GM12878 (cell line): ENCODE data around the gene ZER1. TPM values are rescaled to one million over a fixed set of nuclear protein-coding genes. Genes with fewer than 3 reads are reported as not detected.

ENCODE experiments used
- CHD2 ChIP-seq: IDR thresholded peaks from 2 replicates; pipeline ENCODE4 v1.6.1; 2011; ENCODE audit warnings: low read depth, low read length, improper control_type of control experiment, borderline replicate concordance
- HDGF ChIP-seq: fragments of 450-650 bp; IDR thresholded peaks from 2 replicates; pipeline ENCODE4 v1.6.1; 2016; ENCODE audit warnings: antibody characterized with exemption
- IKZF1 ChIP-seq: fragments of 450-650 bp; conservative IDR thresholded peaks from 2 replicates; pipeline ENCODE4 v1.6.1; 2017; ENCODE audit warnings: antibody characterized with exemption, mild to moderate bottlenecking
- JUND ChIP-seq: IDR thresholded peaks from 2 replicates; pipeline ENCODE4 v1.6.1; 2012; ENCODE audit warnings: low read depth, mild to moderate bottlenecking, low read length, improper control_type of control experiment, moderate library complexity
- NFIC ChIP-seq: IDR thresholded peaks from 2 replicates; pipeline ENCODE4 v1.6.1; 2012; ENCODE audit warnings: low read depth, mild to moderate bottlenecking, inconsistent platforms, low read length, moderate library complexity
- NFXL1 ChIP-seq: fragments of 450-650 bp; IDR thresholded peaks from 2 replicates; pipeline ENCODE4 v1.6.1; 2017; ENCODE audit warnings: antibody characterized with exemption, mild to moderate bottlenecking, borderline replicate concordance
- RCOR1 ChIP-seq: conservative IDR thresholded peaks from 2 replicates; pipeline ENCODE4 v1.6.1; 2012; ENCODE audit warnings: low read depth, low read length, improper control_type of control experiment
- RELA ChIP-seq: fragments of 450-650 bp; IDR thresholded peaks from 2 replicates; pipeline ENCODE4 v1.8.0; 2014; ENCODE audit warnings: borderline replicate concordance; ENCODE audit not compliant: partially characterized antibody
- SIN3A ChIP-seq: IDR thresholded peaks from 2 replicates; pipeline ENCODE4 v1.6.1; 2012; ENCODE audit warnings: low read depth, low read length, improper control_type of control experiment
- SMARCA5 ChIP-seq: fragments of 450-650 bp; IDR thresholded peaks from 2 replicates; pipeline ENCODE4 v1.6.1; 2017; ENCODE audit warnings: mild to moderate bottlenecking
- SP1 ChIP-seq: IDR thresholded peaks from one replicate; pipeline ENCODE4 v1.6.1; 2011; ENCODE audit warnings: low read depth, low read length
- SRF ChIP-seq, 2 experiments: IDR thresholded peaks; 2 replicates each; pipeline ENCODE4 v1.6.1; 2011; ENCODE audit warnings: low read depth in 2 of 2, low read length in 2 of 2, mild to moderate bottlenecking in 1 of 2, moderate library complexity in 1 of 2
- YBX1 ChIP-seq: fragments of 450-650 bp; IDR thresholded peaks from 2 replicates; pipeline ENCODE4 v1.6.1; 2016; ENCODE audit warnings: antibody characterized with exemption
- polyA plus RNA-seq, 11 experiments: library from polyadenylated mRNA; depleted of rRNA in 4 of 11; unstranded in 6 of 11; stranded (reverse) in 5 of 11; fragments of >200 nt; fragmentation: Nextera tagmentation in 4 of 11; fragmentation: Illumina TruSeq in 1 of 11; extraction: Ambion mirVana in 4 of 11; extraction: Trizol in 1 of 11; gene quantifications; 1 replicate in 1 of 11; 2 replicates in 10 of 11; pipeline versions ENCODE4 v1.2.1 to v1.2.3, GENCODE V29; 2011 to 2016; ENCODE audit warnings: inconsistent platforms in 2 of 11, missing spikeins in 2 of 11, low read depth in 1 of 11
- total RNA-seq, 4 experiments: library from RNA; depleted of rRNA in 3 of 4; stranded (reverse); fragments of >200 nt in 3 of 4; fragmentation: Illumina TruSeq in 1 of 4; extraction: Trizol in 1 of 4; gene quantifications; 2 replicates each; pipeline versions ENCODE4 v1.2.1 to v1.2.3, GENCODE V29; 2013 to 2021
- TF ChIP-seq, protein P1 (sequence below): fragments of 450-650 bp; IDR thresholded peaks from 2 replicates; pipeline ENCODE4 v1.6.1; 2017; ENCODE audit warnings: antibody characterized with exemption, mild to moderate bottlenecking, moderate library complexity
- TF ChIP-seq, protein P2 (sequence below): IDR thresholded peaks from 2 replicates; pipeline ENCODE4 v1.6.1; 2011; ENCODE audit warnings: low read depth, low read length, improper control_type of control experiment, borderline replicate concordance
- TF ChIP-seq, protein P3 (sequence below): fragments of 150-350 bp; IDR thresholded peaks from 2 replicates; pipeline ENCODE4 v1.6.1; 2016; ENCODE audit warnings: low read depth, low read length
- TF ChIP-seq, protein P4 (sequence below): fragments of 450-650 bp; IDR thresholded peaks from 2 replicates; pipeline ENCODE4 v1.6.1; 2017; ENCODE audit warnings: mild to moderate bottlenecking
- TF ChIP-seq, protein P5 (sequence below): fragments of 450-650 bp; IDR thresholded peaks from 2 replicates; pipeline ENCODE4 v1.6.1; 2017; ENCODE audit warnings: mild to moderate bottlenecking, moderate library complexity

The ZER1 gene
- total and polyA plus RNA-seq, 10 of the 15 experiments (the other 5 are each of a cell fraction or from before 2014, with no cell fraction given), result 0.32 to 16.9 (median 7.9) TPM

DNA sequence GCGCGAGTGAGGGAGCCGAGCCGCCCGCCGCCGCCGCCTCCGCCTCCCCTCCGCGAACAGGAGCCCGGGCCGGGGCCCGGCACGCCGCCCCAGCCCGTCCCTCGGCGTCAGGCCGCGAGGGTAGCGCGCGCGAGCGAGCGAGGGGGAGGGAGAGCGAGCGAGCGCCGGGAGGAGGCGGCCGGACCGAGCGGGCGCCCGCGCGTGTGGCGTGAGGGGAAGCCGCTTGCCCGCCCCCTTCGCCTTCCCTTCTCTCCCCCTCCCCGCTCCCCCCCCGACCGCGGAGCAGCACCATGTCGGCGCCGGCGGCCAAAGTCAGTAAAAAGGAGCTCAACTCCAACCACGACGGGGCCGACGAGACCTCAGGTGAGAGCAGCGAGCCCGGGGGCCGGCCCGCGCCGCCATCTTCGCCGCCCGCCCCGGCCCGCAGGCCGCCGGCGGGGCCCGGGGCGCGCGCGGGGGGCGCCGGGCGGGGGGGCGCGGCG is 82.4 kb downstream of the ZER1 start (continued):
- TF ChIP-seq, protein P1, sequence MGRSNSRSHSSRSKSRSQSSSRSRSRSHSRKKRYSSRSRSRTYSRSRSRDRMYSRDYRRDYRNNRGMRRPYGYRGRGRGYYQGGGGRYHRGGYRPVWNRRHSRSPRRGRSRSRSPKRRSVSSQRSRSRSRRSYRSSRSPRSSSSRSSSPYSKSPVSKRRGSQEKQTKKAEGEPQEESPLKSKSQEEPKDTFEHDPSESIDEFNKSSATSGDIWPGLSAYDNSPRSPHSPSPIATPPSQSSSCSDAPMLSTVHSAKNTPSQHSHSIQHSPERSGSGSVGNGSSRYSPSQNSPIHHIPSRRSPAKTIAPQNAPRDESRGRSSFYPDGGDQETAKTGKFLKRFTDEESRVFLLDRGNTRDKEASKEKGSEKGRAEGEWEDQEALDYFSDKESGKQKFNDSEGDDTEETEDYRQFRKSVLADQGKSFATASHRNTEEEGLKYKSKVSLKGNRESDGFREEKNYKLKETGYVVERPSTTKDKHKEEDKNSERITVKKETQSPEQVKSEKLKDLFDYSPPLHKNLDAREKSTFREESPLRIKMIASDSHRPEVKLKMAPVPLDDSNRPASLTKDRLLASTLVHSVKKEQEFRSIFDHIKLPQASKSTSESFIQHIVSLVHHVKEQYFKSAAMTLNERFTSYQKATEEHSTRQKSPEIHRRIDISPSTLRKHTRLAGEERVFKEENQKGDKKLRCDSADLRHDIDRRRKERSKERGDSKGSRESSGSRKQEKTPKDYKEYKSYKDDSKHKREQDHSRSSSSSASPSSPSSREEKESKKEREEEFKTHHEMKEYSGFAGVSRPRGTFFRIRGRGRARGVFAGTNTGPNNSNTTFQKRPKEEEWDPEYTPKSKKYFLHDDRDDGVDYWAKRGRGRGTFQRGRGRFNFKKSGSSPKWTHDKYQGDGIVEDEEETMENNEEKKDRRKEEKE, result no peak
- TF ChIP-seq SP1 (no peak), IKZF1 (peak; percentile 26; the same call in 1 of the 2 replicates), JUND (no peak), SIN3A (no peak), NFXL1 (0 out of 2 replicates have a peak, but pooled peaks have one; percentile 77), SMARCA5 (0 out of 2 replicates have a peak, but pooled peaks have one; percentile 32), YBX1 (no peak), CHD2 (no peak), RELA (no peak), NFIC (no peak), SRF (IDR thresholded peaks at IDR 0.05; ENCODE audit: low read depth in 2 of 2, low read length in 2 of 2) (no peak), HDGF (no peak), RCOR1 (no peak)
- TF ChIP-seq, protein P2, sequence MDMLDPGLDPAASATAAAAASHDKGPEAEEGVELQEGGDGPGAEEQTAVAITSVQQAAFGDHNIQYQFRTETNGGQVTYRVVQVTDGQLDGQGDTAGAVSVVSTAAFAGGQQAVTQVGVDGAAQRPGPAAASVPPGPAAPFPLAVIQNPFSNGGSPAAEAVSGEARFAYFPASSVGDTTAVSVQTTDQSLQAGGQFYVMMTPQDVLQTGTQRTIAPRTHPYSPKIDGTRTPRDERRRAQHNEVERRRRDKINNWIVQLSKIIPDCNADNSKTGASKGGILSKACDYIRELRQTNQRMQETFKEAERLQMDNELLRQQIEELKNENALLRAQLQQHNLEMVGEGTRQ, result no peak
- TF ChIP-seq, protein P3, sequence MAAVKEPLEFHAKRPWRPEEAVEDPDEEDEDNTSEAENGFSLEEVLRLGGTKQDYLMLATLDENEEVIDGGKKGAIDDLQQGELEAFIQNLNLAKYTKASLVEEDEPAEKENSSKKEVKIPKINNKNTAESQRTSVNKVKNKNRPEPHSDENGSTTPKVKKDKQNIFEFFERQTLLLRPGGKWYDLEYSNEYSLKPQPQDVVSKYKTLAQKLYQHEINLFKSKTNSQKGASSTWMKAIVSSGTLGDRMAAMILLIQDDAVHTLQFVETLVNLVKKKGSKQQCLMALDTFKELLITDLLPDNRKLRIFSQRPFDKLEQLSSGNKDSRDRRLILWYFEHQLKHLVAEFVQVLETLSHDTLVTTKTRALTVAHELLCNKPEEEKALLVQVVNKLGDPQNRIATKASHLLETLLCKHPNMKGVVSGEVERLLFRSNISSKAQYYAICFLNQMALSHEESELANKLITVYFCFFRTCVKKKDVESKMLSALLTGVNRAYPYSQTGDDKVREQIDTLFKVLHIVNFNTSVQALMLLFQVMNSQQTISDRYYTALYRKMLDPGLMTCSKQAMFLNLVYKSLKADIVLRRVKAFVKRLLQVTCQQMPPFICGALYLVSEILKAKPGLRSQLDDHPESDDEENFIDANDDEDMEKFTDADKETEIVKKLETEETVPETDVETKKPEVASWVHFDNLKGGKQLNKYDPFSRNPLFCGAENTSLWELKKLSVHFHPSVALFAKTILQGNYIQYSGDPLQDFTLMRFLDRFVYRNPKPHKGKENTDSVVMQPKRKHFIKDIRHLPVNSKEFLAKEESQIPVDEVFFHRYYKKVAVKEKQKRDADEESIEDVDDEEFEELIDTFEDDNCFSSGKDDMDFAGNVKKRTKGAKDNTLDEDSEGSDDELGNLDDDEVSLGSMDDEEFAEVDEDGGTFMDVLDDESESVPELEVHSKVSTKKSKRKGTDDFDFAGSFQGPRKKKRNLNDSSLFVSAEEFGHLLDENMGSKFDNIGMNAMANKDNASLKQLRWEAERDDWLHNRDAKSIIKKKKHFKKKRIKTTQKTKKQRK, result no peak
- TF ChIP-seq, protein P4, sequence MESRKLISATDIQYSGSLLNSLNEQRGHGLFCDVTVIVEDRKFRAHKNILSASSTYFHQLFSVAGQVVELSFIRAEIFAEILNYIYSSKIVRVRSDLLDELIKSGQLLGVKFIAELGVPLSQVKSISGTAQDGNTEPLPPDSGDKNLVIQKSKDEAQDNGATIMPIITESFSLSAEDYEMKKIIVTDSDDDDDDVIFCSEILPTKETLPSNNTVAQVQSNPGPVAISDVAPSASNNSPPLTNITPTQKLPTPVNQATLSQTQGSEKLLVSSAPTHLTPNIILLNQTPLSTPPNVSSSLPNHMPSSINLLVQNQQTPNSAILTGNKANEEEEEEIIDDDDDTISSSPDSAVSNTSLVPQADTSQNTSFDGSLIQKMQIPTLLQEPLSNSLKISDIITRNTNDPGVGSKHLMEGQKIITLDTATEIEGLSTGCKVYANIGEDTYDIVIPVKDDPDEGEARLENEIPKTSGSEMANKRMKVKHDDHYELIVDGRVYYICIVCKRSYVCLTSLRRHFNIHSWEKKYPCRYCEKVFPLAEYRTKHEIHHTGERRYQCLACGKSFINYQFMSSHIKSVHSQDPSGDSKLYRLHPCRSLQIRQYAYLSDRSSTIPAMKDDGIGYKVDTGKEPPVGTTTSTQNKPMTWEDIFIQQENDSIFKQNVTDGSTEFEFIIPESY, result no peak
- TF ChIP-seq, protein P5, sequence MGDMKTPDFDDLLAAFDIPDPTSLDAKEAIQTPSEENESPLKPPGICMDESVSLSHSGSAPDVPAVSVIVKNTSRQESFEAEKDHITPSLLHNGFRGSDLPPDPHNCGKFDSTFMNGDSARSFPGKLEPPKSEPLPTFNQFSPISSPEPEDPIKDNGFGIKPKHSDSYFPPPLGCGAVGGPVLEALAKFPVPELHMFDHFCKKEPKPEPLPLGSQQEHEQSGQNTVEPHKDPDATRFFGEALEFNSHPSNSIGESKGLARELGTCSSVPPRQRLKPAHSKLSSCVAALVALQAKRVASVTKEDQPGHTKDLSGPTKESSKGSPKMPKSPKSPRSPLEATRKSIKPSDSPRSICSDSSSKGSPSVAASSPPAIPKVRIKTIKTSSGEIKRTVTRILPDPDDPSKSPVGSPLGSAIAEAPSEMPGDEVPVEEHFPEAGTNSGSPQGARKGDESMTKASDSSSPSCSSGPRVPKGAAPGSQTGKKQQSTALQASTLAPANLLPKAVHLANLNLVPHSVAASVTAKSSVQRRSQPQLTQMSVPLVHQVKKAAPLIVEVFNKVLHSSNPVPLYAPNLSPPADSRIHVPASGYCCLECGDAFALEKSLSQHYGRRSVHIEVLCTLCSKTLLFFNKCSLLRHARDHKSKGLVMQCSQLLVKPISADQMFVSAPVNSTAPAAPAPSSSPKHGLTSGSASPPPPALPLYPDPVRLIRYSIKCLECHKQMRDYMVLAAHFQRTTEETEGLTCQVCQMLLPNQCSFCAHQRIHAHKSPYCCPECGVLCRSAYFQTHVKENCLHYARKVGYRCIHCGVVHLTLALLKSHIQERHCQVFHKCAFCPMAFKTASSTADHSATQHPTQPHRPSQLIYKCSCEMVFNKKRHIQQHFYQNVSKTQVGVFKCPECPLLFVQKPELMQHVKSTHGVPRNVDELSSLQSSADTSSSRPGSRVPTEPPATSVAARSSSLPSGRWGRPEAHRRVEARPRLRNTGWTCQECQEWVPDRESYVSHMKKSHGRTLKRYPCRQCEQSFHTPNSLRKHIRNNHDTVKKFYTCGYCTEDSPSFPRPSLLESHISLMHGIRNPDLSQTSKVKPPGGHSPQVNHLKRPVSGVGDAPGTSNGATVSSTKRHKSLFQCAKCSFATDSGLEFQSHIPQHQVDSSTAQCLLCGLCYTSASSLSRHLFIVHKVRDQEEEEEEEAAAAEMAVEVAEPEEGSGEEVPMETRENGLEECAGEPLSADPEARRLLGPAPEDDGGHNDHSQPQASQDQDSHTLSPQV, result no peak
